Left ventricle myocardium superior (tissue), 1 donor: ENCODE data around the gene ARMC5. TPM values are rescaled to one million over a fixed set of nuclear protein-coding genes. Genes with fewer than 3 reads are reported as not detected.
"Not testable (repeated sequence)": the region's sequence is repeated elsewhere in the genome, so short reads cannot be mapped to it uniquely, and the experiment has no call there.

Source experiments
- ATAC-seq: fragments of 200-7000 bp; cut with Tn5 transposase; one replicate; pipeline ENCODE4 v1.9.1; 2020; ENCODE audit warnings: mild to moderate bottlenecking, moderate library complexity
- DNase-seq: peaks from one replicate; pipeline ENCODE4 v3.0.0-alpha.2; 2020
- intact Hi-C: fragments of 100-400 bp; cut with micrococcal nuclease; formaldehyde crosslinking; loops from one replicate; pipeline ENCODE4 v1.11.0; 2022
- total RNA-seq: library from RNA; stranded (reverse); fragmentation: NEBNext Ultra II Directional; extraction: Animal tissue kit (Norgen Biotek cat#: 25700); gene quantifications from one replicate; pipeline ENCODE4 v1.2.1, GENCODE V29; 2021
- donor health status: DM: no; HTN: yes; CAD: no; lungs with severe emphysema.

Gene ARMC5
- total RNA-seq, 1 donor from 2014 or later, result 5.4 TPM

DNA sequence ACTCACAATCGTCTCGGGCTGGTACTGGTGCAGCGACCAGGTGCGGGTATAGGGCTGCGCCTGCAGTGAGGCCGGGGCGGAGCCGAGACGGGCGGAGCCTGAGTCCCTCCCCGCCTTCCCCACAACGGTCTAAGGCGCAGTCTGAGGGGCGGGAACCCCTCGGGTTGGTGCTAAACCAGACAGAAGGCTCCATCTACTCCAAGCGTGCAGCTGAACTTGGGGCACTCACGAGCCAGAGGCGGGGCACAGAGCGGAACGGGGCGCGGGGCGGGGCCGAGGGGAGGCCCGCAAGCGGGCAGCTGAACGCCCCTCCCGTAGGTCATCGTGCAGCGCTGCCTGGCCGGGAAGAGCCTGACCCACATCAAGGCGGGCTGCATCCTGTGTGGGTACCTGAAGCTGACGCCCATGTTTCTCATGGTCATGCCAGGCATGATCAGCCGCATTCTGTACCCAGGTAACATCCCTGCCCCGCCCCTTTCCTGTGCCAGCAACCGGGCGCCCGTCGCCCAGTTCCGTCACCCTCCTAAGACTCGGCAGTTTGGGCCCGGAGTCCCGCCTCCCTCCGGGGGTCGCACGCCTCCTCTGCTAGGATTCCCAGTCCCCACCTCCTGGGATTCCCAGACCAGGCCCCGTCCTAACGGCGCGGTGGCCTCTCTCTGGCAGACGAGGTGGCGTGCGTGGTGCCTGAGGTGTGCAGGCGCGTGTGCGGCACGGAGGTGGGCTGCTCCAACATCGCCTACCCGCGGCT, 28.6 kb downstream of the ARMC5 start:
- DNase-seq (peak; percentile 60), ATAC-seq (peak; percentile 74)
- intact Hi-C loops, result no loop called here

DNA sequence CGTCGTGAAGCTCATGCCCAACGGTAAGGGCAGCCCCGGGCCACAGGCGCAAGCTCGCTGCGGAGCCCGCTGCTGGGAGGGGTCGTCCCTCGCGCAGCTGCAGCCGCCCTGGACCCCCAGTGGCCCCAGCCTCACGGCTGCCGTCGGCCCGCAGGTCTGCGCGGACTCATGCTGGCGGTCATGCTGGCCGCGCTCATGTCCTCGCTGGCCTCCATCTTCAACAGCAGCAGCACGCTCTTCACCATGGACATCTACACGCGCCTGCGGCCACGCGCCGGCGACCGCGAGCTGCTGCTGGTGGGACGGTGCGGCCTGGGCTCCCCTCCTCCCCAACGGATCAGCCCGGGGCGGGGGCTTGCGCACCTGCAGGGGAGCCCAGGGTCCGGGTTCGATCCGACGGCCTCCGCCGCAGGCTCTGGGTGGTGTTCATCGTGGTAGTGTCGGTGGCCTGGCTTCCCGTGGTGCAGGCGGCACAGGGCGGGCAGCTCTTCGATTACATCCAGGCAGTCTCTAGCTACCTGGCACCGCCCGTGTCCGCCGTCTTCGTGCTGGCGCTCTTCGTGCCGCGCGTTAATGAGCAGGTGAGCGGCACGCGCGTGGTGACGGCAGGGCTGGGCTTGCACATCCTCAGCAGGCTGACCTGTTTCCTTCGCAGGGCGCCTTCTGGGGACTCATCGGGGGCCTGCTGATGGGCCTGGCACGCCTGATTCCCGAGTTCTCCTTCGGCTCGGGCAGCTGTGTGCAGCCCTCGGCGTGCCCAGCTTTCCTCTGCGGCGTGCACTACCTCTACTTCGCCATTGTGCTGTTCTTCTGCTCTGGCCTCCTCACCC, 29.4 kb downstream of the ARMC5 start:
- intact Hi-C loops, result no loop called here
- DNase-seq (peak; percentile 41), ATAC-seq (peak; percentile 36)

DNA sequence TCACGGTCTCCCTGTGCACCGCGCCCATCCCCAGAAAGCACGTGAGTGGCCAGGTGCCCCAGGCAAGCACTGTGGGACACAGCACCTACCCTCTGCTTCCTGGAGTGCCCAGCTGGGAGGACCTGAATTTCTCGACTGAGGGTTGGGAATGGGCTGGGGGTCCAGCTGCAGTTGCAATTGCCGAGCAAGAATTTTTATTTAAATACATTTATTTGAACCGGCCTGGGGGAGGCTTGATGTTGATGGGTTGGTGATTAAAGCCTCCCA, 29.9 kb downstream of the ARMC5 start:
- DNase-seq (no peak), ATAC-seq (no peak)
- intact Hi-C loops, result no loop called here

DNA sequence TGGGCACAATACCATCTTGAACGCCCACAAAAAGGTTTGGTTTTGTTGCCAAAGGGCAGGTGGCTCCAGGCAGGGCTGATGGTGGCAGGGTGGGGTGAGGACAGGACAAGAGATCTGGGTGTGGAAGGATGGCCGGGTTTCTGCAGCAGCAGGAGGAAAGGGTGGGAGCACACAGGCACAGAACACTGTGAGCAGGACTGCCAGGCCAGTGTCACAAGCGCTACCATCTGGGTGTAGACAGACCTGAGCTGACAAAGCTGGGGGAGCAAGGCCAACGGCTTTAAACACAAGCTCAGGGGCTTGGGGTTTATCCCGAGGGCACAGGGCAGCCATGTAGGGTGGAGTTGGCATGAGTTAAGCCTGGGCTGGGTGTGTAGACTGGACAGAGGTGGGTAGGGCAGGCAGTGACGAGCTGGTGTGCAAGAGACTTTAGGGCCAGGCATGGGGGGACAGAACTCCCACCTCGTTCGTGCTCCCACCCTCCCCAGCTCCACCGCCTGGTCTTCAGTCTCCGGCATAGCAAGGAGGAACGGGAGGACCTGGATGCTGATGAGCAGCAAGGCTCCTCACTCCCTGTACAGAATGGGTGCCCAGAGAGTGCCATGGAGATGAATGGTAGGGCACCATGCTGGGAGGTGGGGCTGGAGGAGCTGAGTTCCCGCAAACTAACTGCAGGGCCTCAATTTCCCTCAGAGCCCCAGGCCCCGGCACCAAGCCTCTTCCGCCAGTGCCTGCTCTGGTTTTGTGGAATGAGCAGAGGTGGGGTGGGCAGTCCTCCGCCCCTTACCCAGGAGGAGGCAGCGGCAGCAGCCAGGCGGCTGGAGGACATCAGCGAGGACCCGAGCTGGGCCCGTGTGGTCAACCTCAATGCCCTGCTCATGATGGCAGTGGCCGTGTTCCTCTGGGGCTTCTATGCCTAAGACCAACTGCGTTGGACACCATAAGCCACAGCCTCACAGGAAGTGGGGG, 30.6 kb downstream of the ARMC5 start:
- no peak for DNase-seq
- intact Hi-C loops, result no loop called here
- no peak for ATAC-seq

DNA sequence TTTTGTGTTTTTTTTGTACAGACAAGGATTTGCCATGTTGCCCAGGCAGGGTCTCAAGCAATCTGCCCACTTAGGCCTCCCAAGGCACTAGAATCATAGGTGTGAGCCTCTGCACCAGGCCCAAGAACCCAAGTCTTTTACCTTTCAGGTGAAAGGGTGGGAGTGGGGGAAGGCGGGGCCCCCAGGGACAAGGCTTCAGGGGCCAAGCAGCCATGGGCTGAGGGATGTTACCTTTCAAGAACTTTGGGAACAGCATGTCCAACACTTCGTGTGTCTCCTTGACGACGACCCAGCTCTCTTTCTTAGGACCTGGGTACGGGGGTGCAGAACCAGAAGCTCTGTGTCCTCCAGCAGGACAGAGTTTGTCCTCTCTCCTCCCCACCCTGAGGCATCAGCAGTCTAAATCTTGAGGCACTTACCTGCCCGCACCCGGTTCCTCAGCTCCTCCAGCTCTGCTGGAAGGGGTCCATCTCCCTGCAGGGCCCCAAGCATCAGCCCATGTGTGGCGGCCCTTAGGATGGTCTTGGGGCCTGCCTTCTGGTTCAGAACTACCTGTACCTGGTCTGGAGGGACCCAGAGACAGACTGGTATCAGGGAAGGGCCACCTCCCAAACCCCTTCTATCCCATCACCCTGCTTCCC, 32.6 kb downstream of the ARMC5 start:
- ATAC-seq (no peak), DNase-seq (no peak)
- intact Hi-C loops, result no loop called here

DNA sequence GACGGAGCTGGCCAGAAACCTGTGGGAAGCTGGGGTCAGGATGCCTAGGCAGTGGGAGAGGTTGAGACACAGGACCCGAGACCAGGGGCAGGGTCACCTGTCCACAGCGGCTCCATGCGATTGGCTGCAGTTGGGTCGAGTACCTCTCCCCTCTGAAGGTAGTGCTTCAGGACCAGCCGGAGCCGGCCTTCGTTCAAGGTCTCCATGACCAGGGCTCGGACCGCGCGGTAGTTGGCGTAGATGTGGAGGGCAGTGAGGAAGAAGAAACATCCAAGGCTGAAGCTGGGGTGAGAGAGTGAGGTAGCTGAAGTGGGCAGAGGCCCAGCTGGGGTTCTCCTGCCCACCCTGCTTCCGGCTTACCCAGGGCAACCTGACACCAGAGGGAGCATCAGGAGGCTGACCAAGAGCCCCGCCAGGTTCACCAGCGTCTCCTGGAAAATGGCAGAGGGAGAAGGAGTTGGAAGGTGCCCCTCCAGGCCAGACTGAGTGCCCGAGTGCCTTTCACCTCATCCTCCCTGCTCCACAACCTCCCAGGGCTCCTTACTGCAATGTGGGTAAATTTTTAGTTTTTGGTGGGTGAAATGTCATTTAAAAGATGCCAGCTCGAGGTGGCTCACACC, 34.3 kb downstream of the ARMC5 start:
- intact Hi-C loops, result no loop called here

DNA sequence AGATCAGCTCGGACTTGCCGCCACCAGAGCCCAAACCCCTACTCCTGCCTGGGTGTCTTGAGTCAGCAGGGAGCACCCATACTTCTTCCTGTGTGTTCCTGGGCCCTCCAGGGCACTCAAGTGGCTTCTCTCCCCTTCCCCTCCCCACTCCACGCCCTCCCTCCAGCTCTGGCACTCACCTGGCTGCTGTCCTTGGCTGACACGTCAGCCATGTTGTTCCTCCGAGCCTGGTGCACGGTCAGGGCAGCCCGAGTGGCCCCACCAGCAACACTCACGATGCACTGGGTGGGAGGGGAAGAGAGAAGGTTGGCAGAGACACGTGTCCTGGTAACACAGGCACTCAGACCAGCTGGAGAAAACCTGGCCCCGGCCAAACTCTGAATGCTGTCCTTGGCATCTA, 37.4 kb downstream of the ARMC5 start:
- DNase-seq, result no peak
- ATAC-seq, result no peak
- intact Hi-C loops, result no loop called here

More for the DNA sequence above, 34.3 kb downstream of the ARMC5 start:
- ATAC-seq, result no peak
- no peak for DNase-seq

DNA sequence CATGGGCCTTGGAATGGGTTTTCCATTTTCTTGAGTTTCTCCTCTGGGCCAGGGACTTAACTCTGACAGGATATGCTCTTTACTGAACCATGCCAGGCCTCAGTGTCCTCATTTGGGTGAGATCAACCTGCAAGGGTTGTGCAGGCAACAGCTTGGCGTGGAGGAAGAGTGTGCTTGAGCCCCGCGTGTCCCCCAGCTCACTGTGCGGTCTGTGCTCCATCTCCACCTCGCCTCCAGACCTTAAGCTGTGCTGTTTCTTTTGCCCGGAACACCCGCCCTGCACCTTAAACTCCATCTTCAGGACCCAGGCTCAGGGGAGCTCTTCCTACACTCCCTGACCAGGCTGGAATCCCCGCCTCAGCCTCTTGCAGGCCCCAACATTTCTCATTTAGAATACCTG, 39.2 kb downstream of the ARMC5 start:
- ATAC-seq, result no peak
- no peak for DNase-seq
- intact Hi-C loops, result no loop called here

DNA sequence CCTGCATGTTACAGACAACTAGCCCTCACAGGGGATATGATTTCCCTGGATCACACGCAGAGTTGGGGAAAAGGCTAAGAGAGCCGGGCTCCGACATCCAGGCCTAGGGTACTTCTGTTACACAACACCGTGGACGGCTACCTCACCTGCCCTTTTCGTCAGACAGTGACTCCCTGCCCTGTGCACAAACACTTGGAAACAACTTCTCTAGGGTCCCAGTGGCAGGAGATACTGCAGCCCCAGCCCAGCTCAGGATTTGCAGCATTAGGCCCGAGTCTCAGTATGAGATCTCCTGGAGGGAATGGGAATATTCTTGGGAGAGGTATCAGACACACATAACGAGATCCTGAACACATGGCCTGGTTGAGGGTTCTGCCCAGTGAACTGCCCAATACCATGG, 40.6 kb downstream of the ARMC5 start:
- DNase-seq, result no peak
- intact Hi-C loops, result no loop called here
- ATAC-seq, result no peak

DNA sequence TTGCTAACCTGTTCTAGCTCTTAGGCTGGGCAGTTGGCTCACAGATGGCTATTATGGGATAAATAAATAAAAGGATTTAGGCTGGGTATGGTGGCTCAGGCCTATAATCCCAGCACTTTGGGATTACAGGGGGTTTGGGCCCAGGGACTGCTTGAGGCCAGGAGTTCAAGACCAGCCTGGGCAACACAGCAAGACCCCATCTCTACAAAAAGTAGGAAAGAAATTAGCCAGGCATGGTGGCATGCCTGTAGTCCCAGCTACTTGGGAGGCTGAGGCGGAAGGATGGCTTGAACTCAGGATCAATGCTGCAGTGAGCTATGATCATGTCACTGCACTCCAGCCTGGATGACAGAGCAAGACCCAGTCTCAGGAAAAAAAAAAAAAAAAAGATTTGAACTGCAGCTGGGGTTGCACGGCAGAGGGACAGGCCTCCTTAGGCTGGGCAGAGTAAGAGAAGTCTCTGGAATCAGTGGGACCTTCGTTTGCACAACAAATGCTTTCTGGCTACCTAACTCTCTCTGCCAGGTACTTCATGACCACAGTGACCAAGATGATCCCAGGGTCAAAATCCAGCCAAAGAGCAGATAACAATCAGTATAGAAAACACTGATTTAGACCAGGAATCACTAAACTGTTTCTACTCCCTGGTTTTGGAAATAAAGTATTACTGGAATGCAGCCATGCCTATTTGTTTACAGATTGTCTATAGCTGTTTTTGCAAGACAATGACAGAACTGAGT, 42.1 kb downstream of the ARMC5 start:
- intact Hi-C loops, result no loop called here
- DNase-seq, result no peak
- no peak for ATAC-seq

DNA sequence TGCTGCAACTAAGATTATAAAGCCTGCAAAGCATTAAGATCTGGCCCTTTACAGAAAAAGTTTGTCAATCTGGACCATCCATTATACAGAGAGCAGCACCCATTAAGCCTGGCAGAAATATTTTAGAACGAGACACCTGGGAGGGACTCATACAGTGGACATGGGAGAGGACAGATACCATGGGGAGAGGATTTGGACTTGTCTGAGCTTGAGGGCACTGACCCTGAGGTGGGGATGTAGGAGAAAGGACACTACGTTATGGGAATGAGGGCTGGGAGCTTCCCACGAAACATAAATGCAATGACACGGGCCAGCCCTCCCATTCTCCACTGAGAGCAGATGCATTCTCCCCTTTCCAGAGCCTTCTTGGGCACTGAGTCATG, 42.7 kb downstream of the ARMC5 start:
- intact Hi-C loops, result no loop called here
- ATAC-seq, result no peak
- DNase-seq, result no peak

DNA sequence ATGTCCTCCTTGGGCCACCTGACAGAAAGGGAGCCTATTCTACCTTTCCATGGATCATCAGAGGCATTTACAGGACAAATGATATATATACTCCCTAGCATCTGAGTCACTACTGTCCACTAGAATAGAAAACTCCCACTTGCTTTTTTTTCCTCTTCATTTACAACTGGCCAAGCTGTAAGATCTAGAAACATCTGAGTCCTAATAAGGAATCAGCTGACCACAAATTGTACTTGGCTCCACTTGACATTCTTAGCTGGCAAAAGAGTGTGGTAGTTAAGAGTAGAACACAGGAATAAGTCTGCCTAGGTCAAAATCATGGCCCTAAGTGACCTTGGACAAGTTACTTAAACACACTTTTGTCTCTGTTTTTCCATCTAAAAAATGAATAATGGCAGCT, 43.7 kb downstream of the ARMC5 start:
- ATAC-seq (no peak), DNase-seq (no peak)
- intact Hi-C loops, result no loop called here

DNA sequence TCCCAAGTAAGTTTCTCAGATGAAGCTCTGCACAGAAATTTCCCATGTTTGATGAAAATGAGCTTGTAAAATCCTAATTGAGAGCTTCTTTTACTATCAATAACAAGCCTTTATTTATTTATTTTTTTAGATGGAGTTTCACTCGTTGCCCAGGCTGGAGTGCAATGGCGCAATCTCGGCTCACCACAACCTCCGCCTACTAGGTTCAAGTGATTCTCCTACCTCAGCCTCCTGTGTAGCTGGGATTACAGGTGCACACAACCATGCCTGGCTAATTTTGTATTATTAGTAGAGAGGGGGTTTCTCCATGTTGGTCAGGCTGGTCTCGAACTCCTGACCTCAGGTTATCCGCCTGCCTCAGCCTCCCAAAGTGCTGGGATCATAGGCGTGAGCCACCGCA, 44.3 kb downstream of the ARMC5 start:
- ATAC-seq, intact Hi-C loops, DNase-seq: not testable (repeated sequence)

DNA sequence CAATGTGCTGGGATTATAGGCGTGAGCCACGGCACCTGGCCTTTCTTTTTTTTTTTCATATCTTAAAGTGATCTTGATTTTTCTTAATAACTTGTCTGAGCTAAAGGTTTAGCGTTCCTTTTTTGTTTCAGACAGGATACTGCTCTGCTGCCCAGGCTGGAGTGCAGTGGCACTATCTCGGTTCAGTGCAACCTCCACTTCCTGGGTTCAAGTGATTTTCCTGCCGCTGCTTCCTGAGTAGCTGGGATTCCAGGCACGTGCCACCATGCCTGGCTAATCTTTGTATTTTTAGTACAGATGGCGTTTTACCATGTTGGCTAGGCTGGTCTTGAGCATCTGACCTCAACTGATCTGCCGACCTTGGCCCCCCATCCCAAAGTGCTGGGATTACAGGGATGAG, 44.9 kb downstream of the ARMC5 start:
- intact Hi-C loops, result no loop called here
- ATAC-seq (peak; percentile 14), DNase-seq (no peak)

DNA sequence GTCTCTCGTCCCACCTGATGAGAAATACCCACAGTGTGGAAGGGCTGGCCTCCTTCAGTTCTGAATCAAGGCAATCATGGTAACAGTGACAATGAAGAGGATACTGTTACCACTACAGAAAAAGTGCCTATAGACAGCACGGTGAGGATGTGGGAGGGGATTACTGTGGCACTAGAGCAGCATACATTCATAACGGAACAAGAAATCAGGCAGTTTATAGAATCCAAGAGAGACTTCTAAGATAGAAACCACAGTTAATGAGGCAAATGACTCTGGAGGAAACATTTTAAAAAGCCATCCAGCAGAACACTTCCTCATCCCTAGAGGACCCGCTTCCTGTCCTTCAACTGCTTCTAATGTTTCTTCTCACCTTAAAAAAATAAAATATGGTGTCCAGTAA, 46.2 kb downstream of the ARMC5 start:
- intact Hi-C loops, result no loop called here
- DNase-seq (no peak), ATAC-seq (no peak)

DNA sequence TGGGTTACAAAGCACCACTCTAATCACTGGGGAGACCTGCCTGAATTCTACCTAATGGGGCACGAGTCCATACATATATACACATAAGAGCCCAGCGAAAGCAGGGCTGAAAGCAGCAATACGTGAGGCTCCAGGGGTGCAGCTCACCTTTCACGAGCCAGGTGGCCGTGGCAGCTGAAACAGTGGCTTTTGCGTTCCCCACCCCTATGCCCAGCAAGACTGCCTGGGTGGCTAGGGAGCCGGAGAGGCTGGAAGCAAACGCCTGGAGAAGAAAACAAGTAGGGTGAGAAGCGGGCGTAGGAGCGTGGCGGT, 48.3 kb downstream of the ARMC5 start:
- no peak for ATAC-seq
- intact Hi-C loops, result no loop called here
- no peak for DNase-seq

DNA sequence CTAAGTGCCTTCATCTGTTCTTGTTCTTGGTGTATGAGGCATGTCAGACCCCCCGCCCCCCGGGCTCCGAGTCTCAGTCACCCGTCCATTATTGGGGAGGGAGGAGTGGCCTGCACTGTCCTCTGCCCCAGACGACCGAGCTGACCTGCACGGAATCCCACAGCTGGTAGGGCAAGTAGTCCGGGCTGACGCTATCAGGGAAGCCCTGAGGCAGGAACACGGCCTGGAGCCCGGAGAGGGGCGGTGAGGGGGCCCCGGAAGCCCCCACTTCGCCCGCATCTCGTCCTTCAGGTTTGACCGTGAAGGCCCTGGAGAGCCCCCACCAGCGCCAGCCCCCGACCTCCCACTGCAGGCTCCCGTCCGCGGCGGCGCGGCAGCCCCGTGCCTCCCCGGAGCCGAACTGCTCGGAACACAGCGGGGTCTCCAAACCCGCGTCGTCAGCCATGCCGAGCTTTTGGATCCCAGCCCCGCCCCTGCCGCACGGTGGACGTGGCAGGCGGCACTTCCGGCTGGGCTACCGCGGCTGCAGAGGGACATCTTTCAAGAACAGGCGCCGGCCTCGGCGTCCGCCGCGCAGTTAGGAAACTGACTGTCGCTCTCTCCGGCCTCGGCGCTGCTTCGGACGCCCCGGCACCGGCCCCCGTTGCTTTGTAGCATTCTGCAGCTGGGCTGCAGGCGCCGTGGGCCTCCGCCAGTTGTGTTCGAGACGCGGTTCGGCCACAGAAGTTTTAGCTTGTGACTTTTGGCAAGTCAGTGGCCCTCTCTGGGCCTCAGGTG, 48.8 kb downstream of the ARMC5 start, which contains the start of gene RUSF1:
TSS of gene RUSF1 (minus strand) at position 463 of the 777 bp plus-strand sequence. CDS start at position 445, 18 bp downstream.
- intact Hi-C loops, result no loop called here

More for the DNA sequence above, 48.8 kb downstream of the ARMC5 start, which contains the start of gene RUSF1:
- DNase-seq (peak; percentile 96), ATAC-seq (peak; percentile 97)
